IMR-90 (cell line): ENCODE data around the gene LRRC14B. TPM values are rescaled to one million over a fixed set of nuclear protein-coding genes. Genes with fewer than 3 reads are reported as not detected.
A peak's percentile ranks its signal among the peaks of the same experiment; 100 is the strongest.

Experiments used
- ATAC-seq: fragments of 200-7000 bp; cut with Tn5 transposase; 2 replicates; pipeline ENCODE4 v1.9.1; 2020; ENCODE audit warnings: low read depth, mild to moderate bottlenecking, moderate library complexity
- BruUV-seq: library from RNA; stranded (reverse); fragments of 400-500 nt; replicated peaks from 2 replicates; lab custom pipeline; 2021; lab: Mats Ljungman, UMichigan
- CTCF ChIA-PET: fragments of 300-600 bp; formaldehyde crosslinking; extraction: SDS; loops from one replicate; lab custom pipeline; 2021; ENCODE audit warnings: antibody characterized with exemption; lab: Yijun Ruan, JAX
- POLR2A ChIA-PET: fragments of 300-600 bp; sonication (Branson Sonifier 250); formaldehyde crosslinking; loops from one replicate; lab custom pipeline; 2022; ENCODE audit warnings: antibody characterized with exemption; ENCODE audit not compliant: unreplicated experiment; lab: Charles Lee
- DNase-seq: peaks from one replicate; pipeline ENCODE4 v3.0.0; 2013
- H2AFZ ChIP-seq: replicated peaks from 2 replicates; pipeline ENCODE3; 2013; ENCODE audit warnings: low read length, mild to moderate bottlenecking; ENCODE audit not compliant: poor library complexity
- H2AK5ac ChIP-seq: 2 replicates; pipeline ENCODE4 v1.6.1; 2013; ENCODE audit warnings: low read depth, low read length, inconsistent platforms
- H2AK9ac ChIP-seq: replicated peaks from 2 replicates; pipeline ENCODE3; 2013; ENCODE audit warnings: mild to moderate bottlenecking, low read depth, low read length, moderate library complexity; ENCODE audit not compliant: poor library complexity
- H2BK120ac ChIP-seq: 2 replicates; pipeline ENCODE4 v1.6.1; 2013; ENCODE audit warnings: low read depth, low read length, inconsistent platforms
- H2BK15ac ChIP-seq: 3 replicates; pipeline ENCODE4 v1.6.1; 2013; ENCODE audit warnings: low read depth, low read length, inconsistent platforms
- H2BK20ac ChIP-seq: 2 replicates; pipeline ENCODE4 v1.6.1; 2013; ENCODE audit warnings: low read depth, mild to moderate bottlenecking, inconsistent platforms, low read length, moderate library complexity
- H2BK5ac ChIP-seq: 2 replicates; pipeline ENCODE4 v1.6.1; 2013; ENCODE audit warnings: mild to moderate bottlenecking, low read depth, low read length, inconsistent platforms; ENCODE audit not compliant: poor library complexity, severe bottlenecking
- H3K14ac ChIP-seq: replicated peaks from 2 replicates; pipeline ENCODE4 v1.6.1; 2013; ENCODE audit warnings: low read depth, low read length, inconsistent platforms
- H3K18ac ChIP-seq: 2 replicates; pipeline ENCODE4 v1.6.1; 2013; ENCODE audit warnings: low read depth, low read length, control low read depth
- H3K23ac ChIP-seq: 2 replicates; pipeline ENCODE4 v1.6.1; 2013; ENCODE audit warnings: low read depth, low read length, inconsistent platforms
- H3K27ac ChIP-seq: 2 replicates; pipeline ENCODE4 v1.5.1; 2013; ENCODE audit warnings: mild to moderate bottlenecking, control low read depth, low read length; ENCODE audit not compliant: insufficient read depth
- H3K27me3 ChIP-seq: 2 replicates; pipeline ENCODE4 v1.6.1; 2013; ENCODE audit warnings: low read length; ENCODE audit not compliant: control insufficient read depth, insufficient read depth
- H3K36me3 ChIP-seq: 2 replicates; pipeline ENCODE4 v1.6.1; 2013; ENCODE audit warnings: low read length, mixed read lengths; ENCODE audit not compliant: control insufficient read depth, insufficient read depth
- H3K4ac ChIP-seq: 2 replicates; pipeline ENCODE4 v1.6.1; 2013; ENCODE audit warnings: low read depth, low read length, inconsistent platforms
- H3K4me1 ChIP-seq: 2 replicates; pipeline ENCODE4 v1.6.1; 2013; ENCODE audit warnings: low read length, mixed read lengths; ENCODE audit not compliant: control insufficient read depth, insufficient read depth
- H3K4me2 ChIP-seq: 2 replicates; pipeline ENCODE4 v1.6.1; 2013; ENCODE audit warnings: low read depth, mild to moderate bottlenecking, control low read depth, low read length, moderate library complexity
- H3K4me3 ChIP-seq: 2 replicates; pipeline ENCODE4 v1.5.1; 2013; ENCODE audit warnings: low read depth, mild to moderate bottlenecking, control low read depth, low read length, moderate library complexity; ENCODE audit not compliant: insufficient read depth
- H3K56ac ChIP-seq: 2 replicates; pipeline ENCODE4 v1.6.1; 2013; ENCODE audit warnings: low read length, inconsistent platforms; ENCODE audit not compliant: insufficient read depth; ENCODE audit errors: extremely low read depth
- H3K79me1 ChIP-seq, 2 experiments: 2 replicates each; pipeline ENCODE4 v1.6.1; 2013; ENCODE audit warnings: low read length in 2 of 2, inconsistent platforms in 1 of 2, low read depth in 1 of 2
- H3K9ac ChIP-seq: 2 replicates; pipeline ENCODE4 v1.6.1; 2013; ENCODE audit warnings: low read depth, low read length, control low read depth
- H3K9me1 ChIP-seq: 2 replicates; pipeline ENCODE4 v1.6.1; 2013; ENCODE audit warnings: low read length, inconsistent platforms; ENCODE audit not compliant: insufficient read depth
- H3K9me3 ChIP-seq: 2 replicates; pipeline ENCODE4 v1.6.1; 2013; ENCODE audit warnings: low read length; ENCODE audit not compliant: control insufficient read depth, insufficient read depth
- H4K20me1 ChIP-seq: 2 replicates; pipeline ENCODE4 v1.6.1; 2013; ENCODE audit warnings: low read length, inconsistent platforms; ENCODE audit not compliant: insufficient read depth
- H4K5ac ChIP-seq: 2 replicates; pipeline ENCODE4 v1.6.1; 2013; ENCODE audit warnings: mild to moderate bottlenecking, low read depth, low read length, control low read depth
- H4K8ac ChIP-seq, 2 experiments: 2 replicates each; pipeline ENCODE4 v1.6.1; 2013; ENCODE audit warnings: low read depth in 2 of 2, low read length in 2 of 2, control low read depth in 1 of 2, inconsistent platforms in 1 of 2
- H4K91ac ChIP-seq: 2 replicates; pipeline ENCODE4 v1.6.1; 2013; ENCODE audit warnings: low read depth, low read length, inconsistent platforms; ENCODE audit not compliant: insufficient read depth
- BHLHE40 ChIP-seq: fragments of 150-350 bp; IDR thresholded peaks from 2 replicates; pipeline ENCODE4 v1.6.1; 2016; ENCODE audit warnings: mild to moderate bottlenecking, low read depth, low read length
- CEBPB ChIP-seq: IDR thresholded peaks from 2 replicates; pipeline ENCODE4 v1.6.1; 2012; ENCODE audit warnings: low read depth, low read length, improper control_type of control experiment
- CHD1 ChIP-seq: IDR thresholded peaks from 2 replicates; pipeline ENCODE4 v1.6.1; 2012; ENCODE audit warnings: low read depth, low read length, improper control_type of control experiment
- MAZ ChIP-seq: IDR thresholded peaks from 2 replicates; pipeline ENCODE4 v1.6.1; 2012; ENCODE audit warnings: low read depth, mild to moderate bottlenecking, low read length, improper control_type of control experiment, moderate library complexity, borderline replicate concordance
- NFE2L2 ChIP-seq: fragments of 150-350 bp; IDR thresholded peaks from 2 replicates; pipeline ENCODE4 v1.6.1; 2016; ENCODE audit warnings: low read depth, mild to moderate bottlenecking, low read length
- POLR2A ChIP-seq: IDR thresholded peaks from 2 replicates; pipeline ENCODE4 v1.6.1; 2012; ENCODE audit warnings: mild to moderate bottlenecking, low read depth, low read length
- RAD21 ChIP-seq: IDR thresholded peaks from 2 replicates; pipeline ENCODE4 v1.6.1; 2012; ENCODE audit warnings: low read length, improper control_type of control experiment
- RFX5 ChIP-seq: IDR thresholded peaks from 2 replicates; pipeline ENCODE4 v1.8.0; 2012; ENCODE audit warnings: low read depth, mild to moderate bottlenecking, low read length, moderate library complexity
- SMC3 ChIP-seq: fragments of 150-350 bp; IDR thresholded peaks from 2 replicates; pipeline ENCODE4 v1.6.1; 2016; ENCODE audit warnings: low read depth, mild to moderate bottlenecking, antibody characterized with exemption, low read length, moderate library complexity
- WGBS, 2 experiments: methylation state at CpG; one replicate each; pipeline versions ENCODE4 v1.1.5 to v1.1.7; 2013; ENCODE audit warnings: missing lambda C conversion rate in 2 of 2; ENCODE audit not compliant: insufficient read length in 1 of 2; ENCODE audit errors: extremely low coverage in 2 of 2; 5-methylcytosine and 5-hydroxymethylcytosine counted together
- dilution Hi-C: fragments of 300-500 bp; cut with HindIII; formaldehyde crosslinking; loops from one replicate; pipeline ENCODE4 v1.14.3; 2018; ENCODE audit warnings: low sequenced_read_pairs; ENCODE audit not compliant: unreplicated experiment
- in situ Hi-C: fragments of 300-500 bp; cut with MboI; formaldehyde crosslinking; loops from 3 replicates; pipeline ENCODE4 v1.14.3; 2019; ENCODE audit warnings: low sequenced_read_pairs, inconsistent platforms, mixed read lengths
- intact Hi-C: fragments of 100-400 bp; cut with micrococcal nuclease; formaldehyde crosslinking; loops from 2 replicates; pipeline ENCODE4 v1.10.0; 2022
- polyA plus RNA-seq, 3 experiments: library from polyadenylated mRNA; depleted of rRNA; stranded (reverse); fragments of >200 nt; gene quantifications; 2 replicates each; pipeline ENCODE4 v1.2.3, GENCODE V29; 2012; ENCODE audit warnings: low replicate concordance in 1 of 3
- total RNA-seq: library from RNA; depleted of rRNA; stranded (reverse); fragments of >200 nt; gene quantifications from 2 replicates; pipeline ENCODE4 v1.2.3, GENCODE V29; 2012

LRRC14B gene
- total and polyA plus RNA-seq, 2 of the 4 experiments (the other 2 are of a cell fraction) = not detected

- TF ChIP-seq BHLHE40 (no peak), SMC3 (no peak)
These were observed 30.1 kb upstream of the LRRC14B start (continued) for GRCh38 chr5:160921-161802.

DNA sequence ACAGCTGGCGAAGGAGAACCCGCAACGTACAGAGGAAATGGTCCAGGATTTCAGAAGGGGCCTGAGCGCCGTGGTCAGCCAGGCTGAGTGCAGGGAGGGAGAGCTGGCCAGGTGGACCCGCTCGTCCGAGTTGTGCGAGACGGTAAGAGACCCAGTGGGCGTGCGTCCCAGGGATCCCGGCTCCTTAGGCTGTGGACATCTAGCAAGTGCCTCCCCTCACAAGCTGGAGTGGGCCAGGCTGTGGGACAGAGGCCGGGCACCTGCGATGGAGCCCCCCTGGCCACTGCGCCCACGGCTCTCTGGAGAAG is 29.5 kb upstream of the LRRC14B start:
- Histone ChIP-seq H3K4me1 (peaks cover 12% of the 10 kb centered on the region), H3K27ac (no peak overlapping the region), H2AFZ (no peak overlapping the region), H3K9me3 (no peaks in the 10 kb centered on the region), H2AK9ac (no peak overlapping the region), H2BK20ac (no peak overlapping the region), H4K5ac (no peak overlapping the region), H4K91ac (no peak overlapping the region), H2BK120ac (no peak overlapping the region), H3K56ac (no peak overlapping the region), H3K14ac (no peak overlapping the region), H2BK5ac (no peak overlapping the region), H3K23ac (no peak overlapping the region), H2BK15ac (no peak overlapping the region), H3K9ac (no peak overlapping the region), H3K9me1 (peaks cover 12% of the 10 kb centered on the region; the same call in 1 of the 2 replicates), H3K4me2 (no peak overlapping the region), H3K4ac (no peak overlapping the region), H3K4me3 (no peak overlapping the region), H3K27me3 (no peaks in the 10 kb centered on the region), H2AK5ac (peak overlapping the region; percentile 49; the same call in 1 of the 2 replicates), H4K8ac (no peak overlapping the region), H3K18ac (no peak overlapping the region), H3K79me1 (no peaks in the 10 kb centered on the region), H4K20me1 (no peaks in the 10 kb centered on the region), H3K36me3 (no peaks in the 10 kb centered on the region)
- no peak for ATAC-seq
- dilution Hi-C loops (no loop called here), intact Hi-C loops (no loop called here), in situ Hi-C loops (no loop called here)
- no peak for TF ChIP-seq POLR2A
- TF ChIP-seq NFE2L2 = no peak
- TF ChIP-seq RFX5 = no peak
- TF ChIP-seq CEBPB = no peak
- no peak for TF ChIP-seq RAD21
- no peak for TF ChIP-seq CHD1
- no peak for TF ChIP-seq MAZ
- WGBS, 2 experiments = 100% methylated on average over 4 of the region's 17 CpGs; no CpG with 5 or more reads in 1 of the 2 experiments
- POLR2A ChIA-PET = no interaction called here
- no TSS peak for BruUV-seq
- CTCF ChIA-PET = no interaction called here
- DNase-seq = no peak
